HUES64 (cell line): Measurements from ENCODE around the gene SCCPDH.
A peak's percentile ranks its signal among the peaks of the same experiment; 100 is the strongest.
"Not testable (repeated sequence)": the region's sequence is repeated elsewhere in the genome, so short reads cannot be mapped to it uniquely, and the experiment has no call there.

Experiments
- H3K27ac ChIP-seq: 2 replicates; pipeline ENCODE4 v1.7.0; 2013; ENCODE audit warnings: low read depth, low read length, inconsistent platforms
- H3K27me3 ChIP-seq: 2 replicates; pipeline ENCODE4 v1.6.1; 2013; ENCODE audit warnings: mild to moderate bottlenecking, low read length; ENCODE audit not compliant: insufficient read depth
- H3K36me3 ChIP-seq: 2 replicates; pipeline ENCODE4 v1.6.1; 2013; ENCODE audit warnings: mild to moderate bottlenecking, low read length; ENCODE audit not compliant: insufficient read depth
- H3K4me1 ChIP-seq: 2 replicates; pipeline ENCODE4 v1.6.1; 2013; ENCODE audit warnings: mild to moderate bottlenecking, low read length, moderate library complexity; ENCODE audit not compliant: insufficient read depth
- H3K4me3 ChIP-seq: 2 replicates; pipeline ENCODE4 v1.5.1; 2013; ENCODE audit warnings: mild to moderate bottlenecking, low read length, moderate library complexity
- H3K9ac ChIP-seq: 2 replicates; pipeline ENCODE4 v1.6.1; 2013; ENCODE audit warnings: mild to moderate bottlenecking, low read depth, low read length
- H3K9me3 ChIP-seq: 2 replicates; pipeline ENCODE4 v1.6.1; 2013; ENCODE audit warnings: low read depth, low read length; ENCODE audit not compliant: insufficient read depth
- WGBS: fragments of 150-250, 120-280 bp; methylation state at CpG from one replicate; pipeline ENCODE4 v1.1.7; 2013; ENCODE audit warnings: missing lambda C conversion rate; 5-methylcytosine and 5-hydroxymethylcytosine counted together

The SCCPDH gene

DNA sequence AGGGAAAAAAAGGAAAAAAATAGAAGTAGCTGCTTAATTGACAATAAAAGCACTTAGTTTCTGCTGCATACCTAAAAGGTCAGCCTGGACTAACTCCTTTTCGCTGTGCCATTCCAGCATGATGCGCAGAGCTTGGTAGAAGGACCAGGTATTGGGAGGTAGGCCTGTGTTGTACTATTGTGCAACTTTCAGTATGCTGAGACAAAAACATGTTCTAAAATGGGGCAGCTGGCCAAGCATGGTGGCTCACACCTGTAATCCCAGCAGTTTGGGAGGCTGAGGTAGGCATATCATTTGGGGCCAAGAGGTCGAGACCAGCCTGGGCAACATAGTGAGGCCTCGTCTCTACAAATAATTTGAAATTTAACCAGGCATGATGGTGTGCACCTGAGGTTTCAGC, 15.0 kb upstream of the SCCPDH start:
- no peaks in the 10 kb centered on the region for H3K4me1 ChIP-seq
- no peaks in the 10 kb centered on the region for H3K36me3 ChIP-seq
- H3K9ac ChIP-seq, result no peak overlapping the region
- H3K9me3 ChIP-seq, result no peaks in the 10 kb centered on the region
- no peak overlapping the region for H3K27ac ChIP-seq
- 92% methylated on average over 4 of the region's 4 CpGs for WGBS
- H3K4me3 ChIP-seq, result no peak overlapping the region
- H3K27me3 ChIP-seq, result no peaks in the 10 kb centered on the region

- H3K36me3 ChIP-seq, result no peaks in the 10 kb centered on the region
- 79% methylated on average over 2 of the region's 2 CpGs for WGBS
- H3K9me3 ChIP-seq, result no peaks in the 10 kb centered on the region
- no peak overlapping the region for H3K9ac ChIP-seq
- no peak overlapping the region for H3K27ac ChIP-seq
- no peaks in the 10 kb centered on the region for H3K27me3 ChIP-seq
- H3K4me1 ChIP-seq, result no peaks in the 10 kb centered on the region
- H3K4me3 ChIP-seq, result no peak overlapping the region
Measured at GRCh38 chr1:246709835-246710234, 14.4 kb upstream of the SCCPDH start.

DNA sequence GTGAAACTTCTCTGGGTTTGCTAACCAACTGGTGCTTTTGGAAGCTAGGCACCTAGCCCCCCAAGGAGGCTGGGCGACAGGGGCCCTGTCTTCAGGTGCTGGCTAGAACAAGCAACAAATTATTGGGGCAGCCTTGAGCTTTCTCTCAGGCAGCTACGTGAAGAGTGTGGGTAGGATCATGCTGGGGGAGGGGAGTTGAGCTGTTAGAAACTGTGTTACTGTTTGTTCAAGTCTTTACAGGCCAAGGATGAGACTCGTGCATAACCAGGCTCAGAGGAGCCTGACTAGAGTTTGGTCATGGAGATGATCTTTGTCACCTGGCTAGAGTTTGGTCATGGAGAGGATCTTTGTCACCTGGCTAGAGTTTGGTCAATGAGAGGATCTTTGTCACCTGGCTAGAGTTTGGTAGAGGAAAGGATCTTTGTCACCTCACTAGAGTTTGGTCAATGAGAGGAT, 12.6 kb upstream of the SCCPDH start:
- H3K4me3 ChIP-seq, result no peak overlapping the region
- H3K9ac ChIP-seq, result no peak overlapping the region
- H3K9me3 ChIP-seq, result no peaks in the 10 kb centered on the region
- H3K27me3 ChIP-seq, result no peaks in the 10 kb centered on the region
- no peaks in the 10 kb centered on the region for H3K4me1 ChIP-seq
- 80% methylated on average over 3 of the region's 3 CpGs for WGBS
- H3K27ac ChIP-seq, result no peak overlapping the region
- no peaks in the 10 kb centered on the region for H3K36me3 ChIP-seq

DNA sequence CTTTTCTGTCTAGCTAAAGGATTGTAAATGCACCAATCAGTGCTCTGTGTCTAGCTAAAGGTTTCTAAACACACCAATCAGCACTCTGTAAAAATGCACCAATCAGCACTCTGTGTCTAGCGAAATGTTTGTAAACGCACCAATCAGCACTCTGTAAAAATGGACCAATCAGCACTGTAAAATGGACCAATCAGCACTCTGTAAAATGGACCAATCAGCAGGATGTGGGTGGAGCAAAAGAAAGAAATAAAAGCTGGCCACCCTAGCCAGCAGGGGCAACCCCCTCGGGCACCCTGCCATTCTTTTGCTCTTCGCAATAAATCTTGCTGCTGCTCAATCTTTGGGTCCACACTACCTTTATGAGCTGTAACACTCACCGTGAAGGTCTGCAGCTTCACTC, 11.8 kb upstream of the SCCPDH start:
- not testable (repeated sequence) for H3K9ac ChIP-seq, H3K4me3 ChIP-seq, H3K27ac ChIP-seq, H3K36me3 ChIP-seq, H3K27me3 ChIP-seq, H3K4me1 ChIP-seq, H3K9me3 ChIP-seq
- 93% methylated on average over 5 of the region's 5 CpGs for WGBS

DNA sequence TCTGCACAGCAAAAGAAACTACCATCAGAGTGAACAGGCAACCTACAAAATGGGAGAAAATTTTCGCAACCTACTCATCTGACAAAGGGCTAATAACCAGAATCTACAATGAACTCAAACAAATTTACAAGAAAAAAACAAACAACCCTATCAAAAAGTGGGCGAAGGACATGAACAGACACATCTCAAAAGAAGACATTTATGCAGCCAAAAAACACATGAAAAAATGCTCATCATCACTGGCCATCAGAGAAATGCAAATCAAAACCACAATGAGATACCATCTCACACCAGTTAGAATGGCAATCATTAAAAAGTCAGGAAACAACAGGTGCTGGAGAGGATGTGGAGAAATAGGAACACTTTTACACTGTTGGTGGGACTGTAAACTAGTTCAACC, 4.8 kb upstream of the SCCPDH start:
- H3K27me3 ChIP-seq, result peaks cover 11% of the 10 kb centered on the region
- H3K36me3 ChIP-seq, H3K4me1 ChIP-seq, H3K9ac ChIP-seq, H3K9me3 ChIP-seq, H3K27ac ChIP-seq, H3K4me3 ChIP-seq: not testable (repeated sequence)
- 100% methylated on average over 1 of the region's 2 CpGs for WGBS

DNA sequence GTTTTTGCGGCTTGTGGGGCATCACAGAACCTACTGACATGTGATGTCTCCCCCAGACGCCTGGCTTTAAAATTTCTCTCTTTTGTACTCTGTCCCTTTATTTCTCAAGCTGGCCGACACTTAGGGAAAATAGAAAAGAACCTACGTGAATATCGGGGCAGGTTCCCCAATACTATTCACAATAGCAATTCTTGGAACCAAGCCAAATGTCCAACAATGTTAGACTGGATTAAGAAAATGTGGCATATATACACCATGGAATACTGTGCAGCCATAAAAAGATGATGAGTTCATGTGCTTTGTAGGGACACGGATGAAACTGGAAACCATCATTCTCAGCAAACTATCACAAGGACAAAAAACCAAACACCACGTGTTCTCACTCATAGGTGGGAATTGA, 3.4 kb upstream of the SCCPDH start:
- H3K9ac ChIP-seq, H3K4me3 ChIP-seq, H3K27ac ChIP-seq, H3K4me1 ChIP-seq, H3K9me3 ChIP-seq, H3K36me3 ChIP-seq: not testable (repeated sequence)
- H3K27me3 ChIP-seq, result peaks cover 23% of the 10 kb centered on the region
- WGBS, result 92% methylated on average over 3 of the region's 7 CpGs

- Histone ChIP-seq H3K4me1 (peaks cover 4% of the 10 kb centered on the region; the same call in 1 of the 2 replicates), H3K27me3 (peaks cover 23% of the 10 kb centered on the region), H3K9me3 (no peaks in the 10 kb centered on the region), H3K36me3 (peaks cover 13% of the 10 kb centered on the region), H3K9ac (no peak overlapping the region), H3K27ac (no peak overlapping the region), H3K4me3 (no peak overlapping the region)
- 100% methylated on average over 3 of the region's 4 CpGs for WGBS
Measured at GRCh38 chr1:246722720-246723119, 1.5 kb upstream of the SCCPDH start.

- peak overlapping the region; percentile 92 for H3K9ac ChIP-seq
- 11% methylated on average over 10 of the region's 13 CpGs for WGBS
- 0 out of 2 replicates have a peak overlapping the region, but pooled peaks have one; percentile 30 for H3K27ac ChIP-seq
- H3K36me3 ChIP-seq, result peaks cover 31% of the 10 kb centered on the region
- peak overlapping the region; percentile 95 for H3K4me3 ChIP-seq
- peaks cover 4% of the 10 kb centered on the region; the same call in 1 of the 2 replicates for H3K4me1 ChIP-seq
- peaks cover 23% of the 10 kb centered on the region for H3K27me3 ChIP-seq
- peaks cover 10% of the 10 kb centered on the region for H3K9me3 ChIP-seq
Measured at GRCh38 chr1:246724731-246725095, 504 bp downstream of the SCCPDH start.

GRCh38 chr1:246725191-246725590, 982 bp downstream of the SCCPDH start:
- Histone ChIP-seq H3K9me3 (peaks cover 10% of the 10 kb centered on the region), H3K4me3 (peak overlapping the region; percentile 95), H3K27ac (no peak overlapping the region), H3K4me1 (peaks cover 4% of the 10 kb centered on the region; the same call in 1 of the 2 replicates), H3K9ac (peak overlapping the region; percentile 92; the same call in 1 of the 2 replicates), H3K27me3 (peaks cover 23% of the 10 kb centered on the region), H3K36me3 (peaks cover 35% of the 10 kb centered on the region)
- WGBS, result 90% methylated on average over 9 of the region's 9 CpGs

GRCh38 chr1:246726255-246726679, 2.1 kb downstream of the SCCPDH start:
- peaks cover 4% of the 10 kb centered on the region; the same call in 1 of the 2 replicates for H3K4me1 ChIP-seq
- 94% methylated on average over 4 of the region's 4 CpGs for WGBS

GRCh38 chr1:246726881-246727280, 2.7 kb downstream of the SCCPDH start:
- no peak overlapping the region for H3K27ac ChIP-seq
- peaks cover 23% of the 10 kb centered on the region for H3K27me3 ChIP-seq
- peaks cover 49% of the 10 kb centered on the region for H3K36me3 ChIP-seq
- H3K9me3 ChIP-seq, result peaks cover 10% of the 10 kb centered on the region
- no peak overlapping the region for H3K9ac ChIP-seq
- WGBS, result 93% methylated on average over 4 of the region's 4 CpGs
- H3K4me3 ChIP-seq, result no peak overlapping the region
- peaks cover 4% of the 10 kb centered on the region; the same call in 1 of the 2 replicates for H3K4me1 ChIP-seq

More at GRCh38 chr1:246726255-246726679, 2.1 kb downstream of the SCCPDH start:
- Histone ChIP-seq H3K9me3 (peaks cover 10% of the 10 kb centered on the region), H3K4me3 (no peak overlapping the region), H3K36me3 (peaks cover 46% of the 10 kb centered on the region), H3K27ac (no peak overlapping the region), H3K27me3 (peaks cover 23% of the 10 kb centered on the region), H3K9ac (no peak overlapping the region)

DNA sequence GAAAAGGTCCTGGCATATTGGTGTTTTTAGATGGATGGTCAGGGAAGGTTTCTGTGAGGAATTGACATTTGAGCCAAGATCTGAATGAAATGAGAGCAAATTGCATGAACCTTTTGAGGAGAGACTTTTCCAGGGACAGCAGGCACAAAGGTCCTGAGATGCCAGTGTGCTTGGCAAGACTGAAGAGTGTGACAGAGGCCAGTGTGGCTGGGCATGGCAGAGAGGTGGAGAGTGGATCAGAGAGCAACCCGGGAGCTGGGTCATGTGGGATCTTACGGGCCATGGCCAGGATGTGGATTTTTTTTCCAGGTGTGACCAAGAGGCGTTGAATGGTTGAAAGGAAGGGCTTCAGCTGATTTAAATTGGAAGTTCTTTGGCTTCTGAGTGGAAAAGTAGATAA, 3.4 kb downstream of the SCCPDH start:
- peaks cover 4% of the 10 kb centered on the region; the same call in 1 of the 2 replicates for H3K4me1 ChIP-seq
- peaks cover 22% of the 10 kb centered on the region for H3K27me3 ChIP-seq
- H3K4me3 ChIP-seq, result no peak overlapping the region
- WGBS, result 94% methylated on average over 3 of the region's 3 CpGs
- H3K9me3 ChIP-seq, result peaks cover 10% of the 10 kb centered on the region
- peaks cover 50% of the 10 kb centered on the region for H3K36me3 ChIP-seq
- H3K9ac ChIP-seq, result no peak overlapping the region
- no peak overlapping the region for H3K27ac ChIP-seq
